WTC11 (cell line): Measurements from ENCODE around the gene CEP170B. TPM values are rescaled to one million over a fixed set of nuclear protein-coding genes. Genes with fewer than 3 reads are reported as not detected.

Source experiments
- ATAC-seq: fragments of 200-7000 bp; cut with Tn5 transposase; 2 replicates; pipeline ENCODE4 v1.10.0; 2021; ENCODE audit warnings: mild to moderate bottlenecking, moderate library complexity
- CTCF ChIA-PET: fragments of 300-600 bp; sonication (Branson Sonifier 250); formaldehyde crosslinking; loops from one replicate; lab custom pipeline; 2021; ENCODE audit warnings: antibody characterized with exemption; lab: Charles Lee
- POLR2A ChIA-PET: fragments of 350-600 bp; sonication (Branson Sonifier 250); formaldehyde crosslinking; loops from one replicate; lab custom pipeline; 2021; ENCODE audit warnings: antibody characterized with exemption; lab: Charles Lee
- DNase-seq: peaks from one replicate; pipeline ENCODE4 v3.0.0; 2021; ENCODE audit warnings: low spot score
- H3K27ac Mint-ChIP-seq: 2 replicates; pipeline ENCODE4 v1.8.0; 2021; ENCODE audit warnings: mixed read lengths
- H3K27me3 Mint-ChIP-seq: 2 replicates; pipeline ENCODE4 v1.8.0; 2021; ENCODE audit warnings: low read depth, mild to moderate bottlenecking, moderate library complexity, mixed read lengths
- H3K36me3 Mint-ChIP-seq: 2 replicates; pipeline ENCODE4 v1.8.0; 2021; ENCODE audit warnings: mixed read lengths
- H3K4me1 Mint-ChIP-seq: 2 replicates; pipeline ENCODE4 v1.8.0; 2022; ENCODE audit warnings: mixed read lengths
- H3K4me3 Mint-ChIP-seq: 2 replicates; pipeline ENCODE4 v1.8.0; 2021; ENCODE audit warnings: mild to moderate bottlenecking, moderate library complexity, mixed read lengths
- H3K9me3 Mint-ChIP-seq: 2 replicates; pipeline ENCODE4 v1.8.0; 2021; ENCODE audit warnings: mixed read lengths
- ELF4 ChIP-seq: sonication (generic); formaldehyde crosslinking; IDR thresholded peaks from 2 replicates; pipeline ENCODE4 v1.8.1; 2022; ENCODE audit warnings: low read depth, mild to moderate bottlenecking, moderate library complexity, missing genetic modification reagents
- HMGA2 ChIP-seq: fragments of 250-450 bp; sonication (Bioruptor Pico); IDR thresholded peaks from 2 replicates; pipeline ENCODE4 v1.4.0; 2021; ENCODE audit warnings: mild to moderate bottlenecking, moderate library complexity
- NR2C2 ChIP-seq: sonication (generic); formaldehyde crosslinking; IDR thresholded peaks from 2 replicates; pipeline ENCODE4 v1.8.0; 2022; ENCODE audit warnings: mild to moderate bottlenecking, missing genetic modification reagents
- OVOL2 ChIP-seq: fragments of 250-450 bp; sonication (Bioruptor Pico); IDR thresholded peaks from 2 replicates; pipeline ENCODE4 v1.9.0; 2021; ENCODE audit warnings: mild to moderate bottlenecking, borderline replicate concordance
- TEAD1 ChIP-seq: sonication (generic); formaldehyde crosslinking; IDR thresholded peaks from 2 replicates; pipeline ENCODE4 v1.8.0; 2022; ENCODE audit warnings: mild to moderate bottlenecking, missing genetic modification reagents
- ZNF219 ChIP-seq: sonication (generic); formaldehyde crosslinking; IDR thresholded peaks from 2 replicates; pipeline ENCODE4 v1.8.0; 2023; ENCODE audit warnings: missing genetic modification reagents, mild to moderate bottlenecking, borderline replicate concordance
- ZNF396 ChIP-seq: fragments of 250-450 bp; sonication (Bioruptor Pico); IDR thresholded peaks from 2 replicates; pipeline ENCODE4 v1.8.0; 2021; ENCODE audit warnings: mild to moderate bottlenecking, moderate library complexity, borderline replicate concordance
- total RNA-seq: library from RNA; stranded (reverse); gene quantifications from 3 replicates; pipeline ENCODE4 v1.2.3, GENCODE V29; 2021
- TF ChIP-seq, protein P1 (sequence below): sonication (generic); formaldehyde crosslinking; IDR thresholded peaks from 2 replicates; pipeline ENCODE4 v1.8.1; 2023; ENCODE audit warnings: mild to moderate bottlenecking, missing genetic modification reagents, borderline replicate concordance
- TF ChIP-seq, protein P2 (sequence below): sonication (generic); formaldehyde crosslinking; IDR thresholded peaks from 2 replicates; pipeline ENCODE4 v1.8.1; 2022; ENCODE audit warnings: low read depth, missing genetic modification reagents, borderline replicate concordance
- TF ChIP-seq, protein P3 (sequence below): fragments of 200-600 bp; IDR thresholded peaks from 2 replicates; pipeline ENCODE4 v1.8.0; 2022; ENCODE audit warnings: antibody characterized with exemption
- TF ChIP-seq, protein P4 (sequence below): sonication (generic); formaldehyde crosslinking; IDR thresholded peaks from 2 replicates; pipeline ENCODE4 v1.8.0; 2023; ENCODE audit warnings: missing genetic modification reagents
- TF ChIP-seq, protein P5 (sequence below): sonication (generic); formaldehyde crosslinking; IDR thresholded peaks from 2 replicates; pipeline ENCODE4 v1.8.1; 2022; ENCODE audit warnings: mild to moderate bottlenecking, moderate library complexity, missing genetic modification reagents
- TF ChIP-seq, protein P6 (sequence below): sonication (generic); formaldehyde crosslinking; IDR thresholded peaks from 2 replicates; pipeline ENCODE4 v1.8.0; 2022; ENCODE audit warnings: mild to moderate bottlenecking, missing genetic modification reagents
- TF ChIP-seq, protein P7 (sequence below): fragments of 250-450 bp; sonication (Bioruptor Pico); IDR thresholded peaks from 2 replicates; pipeline ENCODE4 v1.8.0; 2021; ENCODE audit warnings: mild to moderate bottlenecking
- TF ChIP-seq, protein P8 (sequence below): sonication (generic); formaldehyde crosslinking; conservative IDR thresholded peaks from 2 replicates; pipeline ENCODE4 v1.8.1; 2023; ENCODE audit warnings: mild to moderate bottlenecking, low read depth, missing genetic modification reagents, moderate library complexity

The CEP170B gene
- total RNA-seq, 1 experiment from 2014 or later = 47.0 TPM

DNA sequence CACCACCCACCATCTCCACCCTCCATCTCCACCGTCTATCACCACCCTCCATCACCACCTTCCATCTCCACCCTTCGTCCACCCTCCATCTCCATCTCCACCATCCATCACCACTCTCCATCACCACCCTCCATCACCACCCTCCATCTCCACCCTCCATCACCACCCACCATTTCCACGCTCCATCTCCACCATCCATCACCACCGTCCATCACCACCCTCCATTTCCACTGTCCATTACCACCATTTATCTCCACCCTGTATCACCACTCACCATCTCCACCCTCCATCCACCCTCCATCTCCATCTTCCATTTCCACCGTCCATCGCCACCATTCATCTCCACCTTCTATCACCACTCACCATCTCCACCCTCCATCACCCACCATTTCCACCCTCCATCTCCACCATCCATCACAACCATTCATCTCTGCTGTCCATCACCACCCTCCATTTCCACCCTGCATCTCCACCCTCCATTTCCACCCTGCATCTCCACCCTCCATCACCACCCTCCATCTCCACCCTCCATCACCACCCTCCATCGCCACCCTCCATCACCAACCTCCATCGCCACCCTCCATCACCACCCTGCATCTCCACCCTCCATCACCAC is 6.1 kb upstream of the CEP170B start:
- CTCF ChIA-PET = no interaction called here
- no peak for DNase-seq
- TF ChIP-seq, protein P1, sequence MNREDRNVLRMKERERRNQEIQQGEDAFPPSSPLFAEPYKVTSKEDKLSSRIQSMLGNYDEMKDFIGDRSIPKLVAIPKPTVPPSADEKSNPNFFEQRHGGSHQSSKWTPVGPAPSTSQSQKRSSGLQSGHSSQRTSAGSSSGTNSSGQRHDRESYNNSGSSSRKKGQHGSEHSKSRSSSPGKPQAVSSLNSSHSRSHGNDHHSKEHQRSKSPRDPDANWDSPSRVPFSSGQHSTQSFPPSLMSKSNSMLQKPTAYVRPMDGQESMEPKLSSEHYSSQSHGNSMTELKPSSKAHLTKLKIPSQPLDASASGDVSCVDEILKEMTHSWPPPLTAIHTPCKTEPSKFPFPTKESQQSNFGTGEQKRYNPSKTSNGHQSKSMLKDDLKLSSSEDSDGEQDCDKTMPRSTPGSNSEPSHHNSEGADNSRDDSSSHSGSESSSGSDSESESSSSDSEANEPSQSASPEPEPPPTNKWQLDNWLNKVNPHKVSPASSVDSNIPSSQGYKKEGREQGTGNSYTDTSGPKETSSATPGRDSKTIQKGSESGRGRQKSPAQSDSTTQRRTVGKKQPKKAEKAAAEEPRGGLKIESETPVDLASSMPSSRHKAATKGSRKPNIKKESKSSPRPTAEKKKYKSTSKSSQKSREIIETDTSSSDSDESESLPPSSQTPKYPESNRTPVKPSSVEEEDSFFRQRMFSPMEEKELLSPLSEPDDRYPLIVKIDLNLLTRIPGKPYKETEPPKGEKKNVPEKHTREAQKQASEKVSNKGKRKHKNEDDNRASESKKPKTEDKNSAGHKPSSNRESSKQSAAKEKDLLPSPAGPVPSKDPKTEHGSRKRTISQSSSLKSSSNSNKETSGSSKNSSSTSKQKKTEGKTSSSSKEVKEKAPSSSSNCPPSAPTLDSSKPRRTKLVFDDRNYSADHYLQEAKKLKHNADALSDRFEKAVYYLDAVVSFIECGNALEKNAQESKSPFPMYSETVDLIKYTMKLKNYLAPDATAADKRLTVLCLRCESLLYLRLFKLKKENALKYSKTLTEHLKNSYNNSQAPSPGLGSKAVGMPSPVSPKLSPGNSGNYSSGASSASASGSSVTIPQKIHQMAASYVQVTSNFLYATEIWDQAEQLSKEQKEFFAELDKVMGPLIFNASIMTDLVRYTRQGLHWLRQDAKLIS (CRISPR knock-in tag) = no peak
- TF ChIP-seq TEAD1 (CRISPR knock-in tag) (no peak), HMGA2 (no peak), ZNF219 (no peak), OVOL2 (CRISPR knock-in tag) (no peak)
- TF ChIP-seq, protein P2, sequence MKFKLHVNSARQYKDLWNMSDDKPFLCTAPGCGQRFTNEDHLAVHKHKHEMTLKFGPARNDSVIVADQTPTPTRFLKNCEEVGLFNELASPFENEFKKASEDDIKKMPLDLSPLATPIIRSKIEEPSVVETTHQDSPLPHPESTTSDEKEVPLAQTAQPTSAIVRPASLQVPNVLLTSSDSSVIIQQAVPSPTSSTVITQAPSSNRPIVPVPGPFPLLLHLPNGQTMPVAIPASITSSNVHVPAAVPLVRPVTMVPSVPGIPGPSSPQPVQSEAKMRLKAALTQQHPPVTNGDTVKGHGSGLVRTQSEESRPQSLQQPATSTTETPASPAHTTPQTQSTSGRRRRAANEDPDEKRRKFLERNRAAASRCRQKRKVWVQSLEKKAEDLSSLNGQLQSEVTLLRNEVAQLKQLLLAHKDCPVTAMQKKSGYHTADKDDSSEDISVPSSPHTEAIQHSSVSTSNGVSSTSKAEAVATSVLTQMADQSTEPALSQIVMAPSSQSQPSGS (CRISPR knock-in tag) = no peak
- TF ChIP-seq, protein P3, sequence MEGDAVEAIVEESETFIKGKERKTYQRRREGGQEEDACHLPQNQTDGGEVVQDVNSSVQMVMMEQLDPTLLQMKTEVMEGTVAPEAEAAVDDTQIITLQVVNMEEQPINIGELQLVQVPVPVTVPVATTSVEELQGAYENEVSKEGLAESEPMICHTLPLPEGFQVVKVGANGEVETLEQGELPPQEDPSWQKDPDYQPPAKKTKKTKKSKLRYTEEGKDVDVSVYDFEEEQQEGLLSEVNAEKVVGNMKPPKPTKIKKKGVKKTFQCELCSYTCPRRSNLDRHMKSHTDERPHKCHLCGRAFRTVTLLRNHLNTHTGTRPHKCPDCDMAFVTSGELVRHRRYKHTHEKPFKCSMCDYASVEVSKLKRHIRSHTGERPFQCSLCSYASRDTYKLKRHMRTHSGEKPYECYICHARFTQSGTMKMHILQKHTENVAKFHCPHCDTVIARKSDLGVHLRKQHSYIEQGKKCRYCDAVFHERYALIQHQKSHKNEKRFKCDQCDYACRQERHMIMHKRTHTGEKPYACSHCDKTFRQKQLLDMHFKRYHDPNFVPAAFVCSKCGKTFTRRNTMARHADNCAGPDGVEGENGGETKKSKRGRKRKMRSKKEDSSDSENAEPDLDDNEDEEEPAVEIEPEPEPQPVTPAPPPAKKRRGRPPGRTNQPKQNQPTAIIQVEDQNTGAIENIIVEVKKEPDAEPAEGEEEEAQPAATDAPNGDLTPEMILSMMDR = no peak
- TF ChIP-seq, all 79 proteins: peak for 0
- Mint-ChIP-seq H3K9me3 (no peaks in the 10 kb centered on the region), H3K4me1 (peaks cover 15% of the 10 kb centered on the region), H3K4me3 (no peak overlapping the region), H3K27me3 (peaks cover under 1% of the 10 kb centered on the region; the same call in 1 of the 2 replicates), H3K36me3 (peaks cover 3% of the 10 kb centered on the region; the same call in 1 of the 2 replicates), H3K27ac (no peak overlapping the region)
- POLR2A ChIA-PET = no interaction called here
- ATAC-seq = no peak

DNA sequence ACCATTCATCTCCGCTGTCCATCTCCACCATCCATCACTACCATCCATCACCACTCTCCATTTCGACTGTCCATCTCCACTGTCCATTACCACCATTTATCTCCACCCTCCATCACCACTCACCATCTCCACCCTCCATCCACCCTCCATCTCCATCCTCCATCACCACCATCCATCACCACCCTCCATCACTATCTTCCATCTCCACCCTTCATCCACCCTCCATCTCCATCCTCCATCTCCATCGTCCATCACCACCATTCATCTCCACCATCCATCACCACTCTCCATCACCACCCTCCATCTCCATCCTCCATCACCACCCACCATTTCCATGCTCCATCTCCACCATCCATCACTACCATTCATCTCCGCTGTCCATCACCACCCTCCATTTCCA is 5.2 kb upstream of the CEP170B start:
- TF ChIP-seq, protein P1 (CRISPR knock-in tag) = no peak
- TF ChIP-seq, protein P4, sequence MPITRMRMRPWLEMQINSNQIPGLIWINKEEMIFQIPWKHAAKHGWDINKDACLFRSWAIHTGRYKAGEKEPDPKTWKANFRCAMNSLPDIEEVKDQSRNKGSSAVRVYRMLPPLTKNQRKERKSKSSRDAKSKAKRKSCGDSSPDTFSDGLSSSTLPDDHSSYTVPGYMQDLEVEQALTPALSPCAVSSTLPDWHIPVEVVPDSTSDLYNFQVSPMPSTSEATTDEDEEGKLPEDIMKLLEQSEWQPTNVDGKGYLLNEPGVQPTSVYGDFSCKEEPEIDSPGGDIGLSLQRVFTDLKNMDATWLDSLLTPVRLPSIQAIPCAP (CRISPR knock-in tag) = no peak
- TF ChIP-seq ZNF396 (no peak), ELF4 (CRISPR knock-in tag) (no peak), TEAD1 (CRISPR knock-in tag) (no peak), NR2C2 (CRISPR knock-in tag) (no peak)
- TF ChIP-seq, protein P5, sequence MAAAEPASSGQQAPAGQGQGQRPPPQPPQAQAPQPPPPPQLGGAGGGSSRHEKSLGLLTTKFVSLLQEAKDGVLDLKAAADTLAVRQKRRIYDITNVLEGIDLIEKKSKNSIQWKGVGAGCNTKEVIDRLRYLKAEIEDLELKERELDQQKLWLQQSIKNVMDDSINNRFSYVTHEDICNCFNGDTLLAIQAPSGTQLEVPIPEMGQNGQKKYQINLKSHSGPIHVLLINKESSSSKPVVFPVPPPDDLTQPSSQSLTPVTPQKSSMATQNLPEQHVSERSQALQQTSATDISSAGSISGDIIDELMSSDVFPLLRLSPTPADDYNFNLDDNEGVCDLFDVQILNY (CRISPR knock-in tag) = no peak
- TF ChIP-seq, protein P6, sequence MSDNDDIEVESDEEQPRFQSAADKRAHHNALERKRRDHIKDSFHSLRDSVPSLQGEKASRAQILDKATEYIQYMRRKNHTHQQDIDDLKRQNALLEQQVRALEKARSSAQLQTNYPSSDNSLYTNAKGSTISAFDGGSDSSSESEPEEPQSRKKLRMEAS (CRISPR knock-in tag) = no peak
- TF ChIP-seq, protein P7, sequence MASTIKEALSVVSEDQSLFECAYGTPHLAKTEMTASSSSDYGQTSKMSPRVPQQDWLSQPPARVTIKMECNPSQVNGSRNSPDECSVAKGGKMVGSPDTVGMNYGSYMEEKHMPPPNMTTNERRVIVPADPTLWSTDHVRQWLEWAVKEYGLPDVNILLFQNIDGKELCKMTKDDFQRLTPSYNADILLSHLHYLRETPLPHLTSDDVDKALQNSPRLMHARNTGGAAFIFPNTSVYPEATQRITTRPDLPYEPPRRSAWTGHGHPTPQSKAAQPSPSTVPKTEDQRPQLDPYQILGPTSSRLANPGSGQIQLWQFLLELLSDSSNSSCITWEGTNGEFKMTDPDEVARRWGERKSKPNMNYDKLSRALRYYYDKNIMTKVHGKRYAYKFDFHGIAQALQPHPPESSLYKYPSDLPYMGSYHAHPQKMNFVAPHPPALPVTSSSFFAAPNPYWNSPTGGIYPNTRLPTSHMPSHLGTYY (CRISPR knock-in tag) = no peak
- TF ChIP-seq, protein P8, sequence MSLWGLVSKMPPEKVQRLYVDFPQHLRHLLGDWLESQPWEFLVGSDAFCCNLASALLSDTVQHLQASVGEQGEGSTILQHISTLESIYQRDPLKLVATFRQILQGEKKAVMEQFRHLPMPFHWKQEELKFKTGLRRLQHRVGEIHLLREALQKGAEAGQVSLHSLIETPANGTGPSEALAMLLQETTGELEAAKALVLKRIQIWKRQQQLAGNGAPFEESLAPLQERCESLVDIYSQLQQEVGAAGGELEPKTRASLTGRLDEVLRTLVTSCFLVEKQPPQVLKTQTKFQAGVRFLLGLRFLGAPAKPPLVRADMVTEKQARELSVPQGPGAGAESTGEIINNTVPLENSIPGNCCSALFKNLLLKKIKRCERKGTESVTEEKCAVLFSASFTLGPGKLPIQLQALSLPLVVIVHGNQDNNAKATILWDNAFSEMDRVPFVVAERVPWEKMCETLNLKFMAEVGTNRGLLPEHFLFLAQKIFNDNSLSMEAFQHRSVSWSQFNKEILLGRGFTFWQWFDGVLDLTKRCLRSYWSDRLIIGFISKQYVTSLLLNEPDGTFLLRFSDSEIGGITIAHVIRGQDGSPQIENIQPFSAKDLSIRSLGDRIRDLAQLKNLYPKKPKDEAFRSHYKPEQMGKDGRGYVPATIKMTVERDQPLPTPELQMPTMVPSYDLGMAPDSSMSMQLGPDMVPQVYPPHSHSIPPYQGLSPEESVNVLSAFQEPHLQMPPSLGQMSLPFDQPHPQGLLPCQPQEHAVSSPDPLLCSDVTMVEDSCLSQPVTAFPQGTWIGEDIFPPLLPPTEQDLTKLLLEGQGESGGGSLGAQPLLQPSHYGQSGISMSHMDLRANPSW (CRISPR knock-in tag) = no peak
- peaks cover 3% of the 10 kb centered on the region; the same call in 1 of the 2 replicates for H3K36me3 Mint-ChIP-seq
- H3K9me3 Mint-ChIP-seq = no peaks in the 10 kb centered on the region
- H3K27me3 Mint-ChIP-seq = no peaks in the 10 kb centered on the region
- no peak for ATAC-seq
- CTCF ChIA-PET = no interaction called here
- POLR2A ChIA-PET = no interaction called here
- DNase-seq = no peak
- peaks cover 16% of the 10 kb centered on the region for H3K4me1 Mint-ChIP-seq
- H3K4me3 Mint-ChIP-seq = no peak overlapping the region
- no peak overlapping the region for H3K27ac Mint-ChIP-seq
